Measurements from ENCODE around the gene TBC1D8. TPM values are rescaled to one million over a fixed set of nuclear protein-coding genes. Genes with fewer than 3 reads are reported as not detected.

Gene TBC1D8
- total and polyA plus RNA-seq, 2 of the 8 experiments (the other 6 are each of a cell fraction or from before 2014, with no cell fraction given) = 20.8 to 21.8 TPM

- Histone ChIP-seq H2BK5ac (ENCODE audit: low read depth, low read length) (no peak overlapping the region), H2BK20ac (ENCODE audit: low read length) (no peak overlapping the region), H4K8ac (ENCODE audit: extremely low read depth, insufficient read depth, low read length) (no peak overlapping the region), H3K9ac (replicated peaks in 1 of 4; ENCODE audit: extremely low read depth in 1 of 4, low read depth in 3 of 4, low read length in 3 of 4) (no peak overlapping the region), H3K23ac (ENCODE audit: insufficient read length) (no peak overlapping the region), H3K14ac (ENCODE audit: insufficient read length) (no peak overlapping the region), H3K23me2 (ENCODE audit: low read depth, low read length) (no peaks in the 10 kb centered on the region), H2BK12ac (ENCODE audit: low read depth, low read length) (no peak overlapping the region), H3K36me3 (ENCODE audit: control insufficient read depth in 2 of 4, insufficient read depth in 4 of 4, low read length in 3 of 4) (no peaks in the 10 kb centered on the region), H3K4me3 (ENCODE audit: extremely low read depth in 1 of 4, insufficient read depth in 2 of 4, low read depth in 3 of 4, low read length in 4 of 4) (no peak overlapping the region), H3K79me1 (ENCODE audit: low read depth, low read length) (no peaks in the 10 kb centered on the region; the same call in 1 of the 2 replicates), H3K27ac (ENCODE audit: low read depth, low read length) (no peak overlapping the region), H3K18ac (ENCODE audit: extremely low read depth, low read length) (no peak overlapping the region), H2BK15ac (ENCODE audit: low read length) (no peak overlapping the region), H3K56ac (replicated peaks; ENCODE audit: insufficient read length, low read depth, low read length) (no peak overlapping the region), H3K4me1 (replicated peaks in 1 of 4; ENCODE audit: control insufficient read depth in 3 of 4, insufficient read depth in 4 of 4, low read length in 3 of 4) (peaks cover 0 to 4% (median 1%) of the 10 kb centered on the region in 4 experiments; a peak in 2 of 7 replicates), H3K4me2 (ENCODE audit: insufficient read depth in 1 of 2, low read depth in 2 of 2, low read length in 2 of 2) (no peak overlapping the region), H3K9me3 (ENCODE audit: insufficient read depth in 2 of 2, low read depth in 1 of 2, low read length in 1 of 2) (no peaks in the 10 kb centered on the region), H2AFZ (ENCODE audit: low read length) (no peak overlapping the region), H4K91ac (replicated peaks; ENCODE audit: insufficient read length, low read length) (no peak overlapping the region), H4K5ac (ENCODE audit: insufficient read length, low read depth, low read length) (no peak overlapping the region), H3K27me3 (replicated peaks in 1 of 4; ENCODE audit: control insufficient read depth in 3 of 4, extremely low read depth in 1 of 4, insufficient read depth in 3 of 4, low read length in 3 of 4) (no peaks in the 10 kb centered on the region), H4K20me1 (replicated peaks in 1 of 2; ENCODE audit: control insufficient read depth in 1 of 2, insufficient read depth in 2 of 2, low read length in 2 of 2) (no peaks in the 10 kb centered on the region), H3K4ac (replicated peaks; ENCODE audit: insufficient read length, low read depth, low read length) (no peak overlapping the region), H2AK5ac (ENCODE audit: low read depth, low read length) (no peak overlapping the region), H2BK120ac (replicated peaks; ENCODE audit: low read depth, low read length) (no peak overlapping the region), H3K79me2 (ENCODE audit: control insufficient read depth in 1 of 2, insufficient read depth in 2 of 2, low read length in 2 of 2) (no peaks in the 10 kb centered on the region)
- ChIA-PET POLR2A (ENCODE audit: partially characterized antibody) (interaction anchor here (1.7 kb wide), 1 partner anchor 61 kb away, joined by 5 read pairs; the partner anchor contains the start of gene RPL31), CTCF (ENCODE audit: partially characterized antibody) (interaction anchor here (0.5 to 2.7 kb wide), 4 partner anchors 25 to 84 kb away, joined by 3 to 10 read pairs (median 4); no protein-coding TSS in a partner anchor)
- 93% methylated on average over 3 of the region's 3 CpGs; no CpG with 5 or more reads in 1 of the 2 experiments for WGBS, 2 experiments (ENCODE audit: extremely low coverage in 1 of 2, insufficient coverage in 1 of 2, insufficient read length in 1 of 2, insufficient replicate concordance in 2 of 2, low coverage in 1 of 2, low lambda C conversion rate in 2 of 2, missing lambda C conversion rate in 1 of 2)
- FAIRE-seq = no peak
- no peak for DNase-seq (ENCODE audit: low read depth in 1 of 2, low spot score in 2 of 2)
- TF ChIP-seq HDAC6 (IDR thresholded peaks at IDR 0.05; ENCODE audit: low read depth, low read length) (no peak), SRF (IDR thresholded peaks at IDR 0.05; ENCODE audit: low read depth, low read length) (no peak), RNF2 (IDR thresholded peaks at IDR 0.05; ENCODE audit: borderline replicate concordance, low read depth, low read length, missing control alignments, poor library complexity, severe bottlenecking) (no peak), RBBP5 (IDR thresholded peaks at IDR 0.05; ENCODE audit: borderline replicate concordance, low read depth, low read length) (no peak), CHD1 (IDR thresholded peaks at IDR 0.05; ENCODE audit: low read depth, low read length) (no peak), ASH2L (IDR thresholded peaks at IDR 0.05; ENCODE audit: low read length) (no peak), FOSL1 (IDR thresholded peaks at IDR 0.05; ENCODE audit: insufficient read depth, low read depth, low read length) (no peak), TAF7 (optimal IDR thresholded peaks at IDR 0.05; ENCODE audit: borderline replicate concordance, low read depth, low read length) (no peak), NRF1 (IDR thresholded peaks at IDR 0.05; ENCODE audit: low read depth, low read length) (no peak), CEBPB (IDR thresholded peaks at IDR 0.05; ENCODE audit: low read depth, low read length) (no peak), SIN3A (conservative IDR thresholded peaks at IDR 0.05 in 1 of 2, IDR thresholded peaks at IDR 0.05 in 1 of 2; ENCODE audit: low read depth in 1 of 2, low read length in 2 of 2) (no peak)
Measured at GRCh38 chr2:101063352-101064124, 87.6 kb downstream of the TBC1D8 start.
